ENCODE results near the gene LYPD6.
"Not testable (repeated sequence)": the region's sequence is repeated elsewhere in the genome, so short reads cannot be mapped to it uniquely, and the experiment has no call there.

LYPD6 gene

DNA sequence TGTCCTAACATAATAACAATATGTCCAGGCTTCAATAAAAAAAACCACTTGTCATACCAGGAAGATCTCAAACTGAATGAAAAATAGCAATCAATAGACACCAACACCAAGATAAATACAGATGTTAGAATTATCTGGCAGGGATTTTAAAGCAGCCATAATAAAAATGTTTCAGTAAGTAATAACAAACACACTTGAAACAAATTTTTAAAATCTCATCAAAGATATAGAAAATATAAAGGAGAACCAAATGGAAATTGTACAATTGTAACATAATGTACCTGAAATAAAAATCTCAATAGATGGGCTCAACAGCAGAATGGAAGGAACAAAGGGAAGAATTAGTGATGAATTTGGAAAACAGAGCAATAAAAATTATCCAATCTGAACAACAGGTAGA, 128.1 kb downstream of the LYPD6 start:
- no peak for DNase-seq

DNA sequence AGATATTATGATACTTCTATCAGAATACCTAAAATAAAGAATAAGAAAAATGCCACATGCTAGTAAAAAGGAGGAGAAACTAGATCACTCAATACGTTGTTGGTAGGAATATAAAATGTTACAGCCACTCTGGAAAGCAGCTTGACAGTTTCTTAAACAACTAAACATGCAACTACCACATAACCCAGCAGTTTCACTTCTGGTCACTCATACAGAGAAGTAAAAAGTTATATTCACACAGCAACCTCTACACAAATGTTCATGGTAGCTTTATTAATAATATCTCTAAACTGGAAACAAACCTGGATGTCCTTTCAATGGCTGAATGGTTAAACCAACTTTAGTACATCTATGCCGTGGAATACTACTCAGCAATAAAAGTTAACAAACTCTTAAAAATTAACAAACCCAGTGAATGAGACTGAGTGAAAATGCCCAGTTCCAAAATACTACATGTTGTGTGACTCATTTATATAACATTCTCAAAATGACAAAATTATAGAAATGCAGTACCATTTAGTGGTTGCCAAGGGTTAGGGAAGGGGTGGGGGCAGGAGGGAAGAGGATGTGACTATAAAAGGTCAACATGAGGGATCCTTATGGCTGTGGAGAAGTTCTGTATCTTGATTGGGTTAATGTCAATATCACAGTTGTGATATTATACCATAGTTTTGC, 133.1 kb downstream of the LYPD6 start:
- DNase-seq, result no peak

DNA sequence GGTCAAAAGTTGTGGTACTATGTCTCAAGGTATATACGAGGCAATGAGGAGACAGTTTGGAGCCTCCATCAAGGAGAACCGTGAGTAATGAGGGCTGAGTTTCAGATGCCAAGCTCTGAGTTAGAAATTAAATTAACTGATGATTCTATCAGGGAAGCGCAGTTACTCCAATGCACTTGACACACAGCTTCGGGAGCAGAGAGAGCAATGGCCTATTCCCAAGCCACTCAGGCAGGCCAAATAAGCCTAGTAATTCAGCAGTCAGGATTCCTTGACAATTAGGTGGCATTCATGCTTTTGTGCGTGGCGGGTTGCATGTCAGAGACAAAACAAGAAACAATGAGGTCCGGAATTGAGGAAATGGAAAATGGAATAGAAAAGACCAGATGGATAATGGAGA, 134.0 kb downstream of the LYPD6 start:
- no peak for DNase-seq

DNA sequence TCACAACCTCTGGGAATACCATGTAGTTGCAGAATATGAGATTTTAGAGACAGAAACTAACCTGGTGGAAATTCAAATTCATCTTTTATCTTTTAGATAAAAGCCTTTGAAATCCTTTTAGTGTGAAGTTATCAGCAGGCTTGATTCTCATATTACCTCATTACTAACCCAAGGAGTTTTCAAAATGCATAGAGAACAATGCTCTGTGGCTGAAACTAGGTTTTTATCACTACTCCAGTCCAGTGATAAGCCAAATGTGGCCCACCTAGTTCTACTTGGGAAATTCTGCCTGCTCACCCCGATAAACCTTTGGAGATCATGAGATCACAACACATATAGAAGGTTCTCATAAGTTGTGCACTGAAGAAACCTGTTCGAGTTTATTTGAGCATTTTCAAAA, 135.5 kb downstream of the LYPD6 start:
- no peak for DNase-seq

DNA sequence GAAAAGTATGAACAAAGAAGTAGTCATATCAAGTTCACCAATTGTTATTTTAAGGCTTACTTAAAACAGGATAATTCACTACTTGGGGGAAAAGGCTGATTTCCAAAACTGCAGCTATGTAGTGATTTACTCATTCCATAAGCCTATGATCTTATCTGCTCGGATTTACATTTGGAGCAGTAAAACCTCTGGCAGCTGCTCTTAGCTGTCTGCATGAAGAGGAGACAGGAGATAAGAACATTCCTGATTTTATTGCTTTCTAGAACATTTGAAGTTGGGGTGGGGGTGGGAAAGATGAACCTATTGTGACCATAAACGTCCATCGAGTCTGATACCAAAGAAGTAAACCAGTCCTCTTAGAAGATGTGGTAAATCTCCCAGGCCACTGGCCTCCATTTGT, 136.2 kb downstream of the LYPD6 start:
- no peak for DNase-seq

DNA sequence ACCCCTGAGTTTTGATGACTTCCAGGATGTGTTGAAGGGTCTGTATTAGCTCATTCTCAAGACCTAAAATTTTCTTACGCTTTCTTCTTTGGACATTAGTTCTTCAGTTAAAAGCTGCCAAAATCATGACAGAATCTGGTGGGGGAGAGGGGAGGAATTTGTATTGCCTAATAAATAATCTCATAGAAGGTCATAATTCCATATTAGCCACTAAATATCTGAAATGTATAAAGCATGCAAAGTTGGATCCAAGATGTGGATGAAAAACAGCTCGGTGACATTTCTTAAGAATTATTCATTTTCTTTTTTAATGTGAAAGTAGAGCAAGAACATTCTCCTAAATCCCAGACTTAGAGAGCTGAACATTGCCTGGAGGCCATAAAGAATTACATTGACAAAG, 137.0 kb downstream of the LYPD6 start:
- DNase-seq, result no peak

DNA sequence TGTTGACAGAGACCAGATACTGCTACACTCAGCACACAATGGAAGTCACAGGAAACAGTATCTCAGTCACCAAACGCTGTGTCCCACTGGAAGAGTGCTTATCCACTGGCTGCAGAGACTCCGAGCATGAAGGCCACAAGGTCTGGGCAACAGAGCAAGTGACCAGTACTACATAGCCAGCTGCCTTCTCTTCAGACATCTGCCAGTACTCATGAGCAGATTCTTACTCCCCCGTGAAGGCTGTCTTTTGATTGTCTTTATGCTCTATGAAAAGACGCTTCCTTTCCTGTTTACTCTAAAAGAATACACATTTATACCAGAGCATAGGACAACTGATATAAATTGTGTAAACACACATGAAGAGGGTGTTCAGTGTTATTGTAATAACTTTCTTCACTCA, 138.2 kb downstream of the LYPD6 start:
- no peak for DNase-seq

DNA sequence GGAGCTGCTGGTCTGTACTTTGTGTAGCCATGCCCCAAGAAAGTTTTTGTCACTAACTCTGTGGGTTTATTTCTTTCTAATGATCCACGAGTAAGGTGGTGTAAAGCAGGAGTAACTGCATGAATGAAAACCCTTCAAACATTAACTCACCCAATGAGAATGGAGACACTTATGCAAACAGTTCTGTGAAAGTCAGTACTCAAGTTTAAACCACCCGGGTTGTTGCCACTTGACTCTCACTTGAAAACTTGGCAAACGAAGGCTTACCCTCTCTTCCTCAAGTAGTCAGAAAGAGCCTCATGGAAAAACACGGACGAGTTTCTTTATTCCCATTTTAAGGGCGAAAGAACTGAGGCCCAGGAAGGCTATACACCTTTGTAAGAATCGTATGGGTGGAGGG, 139.7 kb downstream of the LYPD6 start:
- no peak for DNase-seq

DNA sequence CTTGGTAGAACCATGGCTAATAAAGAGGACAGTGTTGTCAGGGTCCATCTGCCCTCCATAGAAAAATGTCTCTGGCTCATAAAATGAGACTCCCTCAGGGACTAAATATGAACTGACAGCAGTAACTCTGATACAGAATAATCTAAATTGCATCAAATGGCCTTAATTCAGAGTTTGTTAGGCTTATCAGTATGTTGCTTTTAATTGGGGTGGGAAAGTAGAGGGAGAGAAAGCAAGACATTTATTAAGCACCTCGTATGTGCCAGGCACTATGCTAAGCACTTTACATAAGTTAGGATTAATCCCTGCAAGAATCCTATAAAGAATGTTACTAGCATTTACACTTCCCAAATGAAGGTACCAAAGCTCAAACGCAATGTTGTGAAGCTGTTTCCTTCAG, 142.0 kb downstream of the LYPD6 start:
- no peak for DNase-seq

DNA sequence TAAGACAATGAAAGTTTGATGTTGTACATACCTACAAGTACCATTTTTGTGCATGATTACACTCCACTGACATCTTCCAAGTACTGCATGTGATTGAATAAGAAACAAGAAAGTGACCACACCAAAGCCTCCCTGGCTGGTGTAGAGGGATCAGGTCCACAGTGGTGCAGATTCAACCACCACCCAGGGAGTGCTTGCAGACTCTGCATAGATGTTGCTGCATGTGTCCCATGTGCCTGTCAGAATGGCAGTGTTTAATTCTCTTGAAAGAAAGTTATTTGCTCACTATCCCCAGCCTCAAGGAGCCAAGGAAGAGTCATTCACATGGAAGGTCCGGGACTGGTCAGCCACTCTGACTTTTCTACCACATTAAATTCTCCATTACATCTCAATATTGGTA, 142.7 kb downstream of the LYPD6 start:
- DNase-seq, result no peak

DNA sequence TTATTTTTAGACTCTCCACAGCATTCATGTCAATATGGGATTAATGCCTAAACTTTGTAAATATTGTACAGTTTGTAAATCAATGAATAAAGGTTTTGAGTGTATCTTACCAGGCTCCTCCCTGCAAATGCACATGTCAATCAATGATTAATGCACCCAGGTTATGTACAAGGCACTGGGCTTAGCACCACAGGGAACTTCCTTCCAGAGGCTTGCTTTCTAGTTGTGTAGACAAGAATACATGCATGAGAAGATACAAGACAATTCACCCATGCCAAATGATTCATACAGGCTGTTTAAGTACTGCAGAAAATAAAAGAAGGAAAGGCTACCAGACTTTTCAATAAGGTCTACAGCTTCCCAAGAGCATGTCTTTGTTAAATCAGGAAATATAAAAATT, 143.1 kb downstream of the LYPD6 start:
- no peak for DNase-seq

DNA sequence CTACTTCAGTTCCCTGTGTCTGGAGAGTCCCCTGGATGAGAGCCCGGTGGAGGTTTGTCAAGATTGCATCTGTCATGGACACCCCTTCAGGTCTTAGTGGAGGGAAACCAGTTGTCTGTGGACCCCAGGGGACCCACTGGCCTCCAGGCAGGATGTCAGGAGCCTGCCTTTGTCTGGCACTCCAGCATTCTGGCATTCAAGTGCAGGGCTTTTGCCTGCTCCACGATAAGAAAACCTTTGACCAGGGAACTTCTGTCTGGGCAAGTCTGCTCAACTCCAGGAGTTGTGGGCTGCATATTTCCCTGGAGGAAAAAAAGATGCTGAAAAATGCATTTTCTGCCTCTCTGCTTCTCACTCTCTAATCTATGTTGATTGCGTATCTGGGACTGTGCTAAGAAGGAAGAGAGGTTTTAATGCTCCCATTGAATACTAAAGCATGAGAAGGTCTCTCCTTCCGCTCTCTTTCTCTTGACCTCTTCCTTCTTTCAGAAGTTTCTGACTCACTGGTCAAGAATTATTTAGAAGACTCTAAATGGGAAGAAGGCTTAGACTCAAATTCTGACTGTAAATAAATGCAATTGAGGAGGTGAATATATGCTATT, 152.7 kb downstream of the LYPD6 start:
- DNase-seq, result no peak

DNA sequence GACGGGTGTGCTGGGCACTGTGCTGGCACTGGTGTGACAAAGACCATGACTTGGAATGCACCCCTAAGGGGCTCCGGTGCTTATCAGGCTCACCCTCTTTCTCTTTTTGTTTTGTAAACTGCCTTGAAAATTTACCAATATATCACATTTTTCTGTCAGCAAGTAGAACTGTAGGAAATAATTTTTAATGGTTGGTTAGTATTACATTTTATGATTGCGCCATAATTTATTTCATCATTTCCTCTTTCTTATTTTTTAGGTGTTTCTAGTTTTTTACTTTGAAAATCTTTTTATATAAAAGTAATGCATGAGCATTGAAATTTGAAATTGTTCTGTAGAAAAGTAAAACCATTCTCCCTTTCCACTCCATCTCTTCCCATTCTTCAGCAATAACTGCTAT, 156.3 kb downstream of the LYPD6 start:
- no peak for DNase-seq

DNA sequence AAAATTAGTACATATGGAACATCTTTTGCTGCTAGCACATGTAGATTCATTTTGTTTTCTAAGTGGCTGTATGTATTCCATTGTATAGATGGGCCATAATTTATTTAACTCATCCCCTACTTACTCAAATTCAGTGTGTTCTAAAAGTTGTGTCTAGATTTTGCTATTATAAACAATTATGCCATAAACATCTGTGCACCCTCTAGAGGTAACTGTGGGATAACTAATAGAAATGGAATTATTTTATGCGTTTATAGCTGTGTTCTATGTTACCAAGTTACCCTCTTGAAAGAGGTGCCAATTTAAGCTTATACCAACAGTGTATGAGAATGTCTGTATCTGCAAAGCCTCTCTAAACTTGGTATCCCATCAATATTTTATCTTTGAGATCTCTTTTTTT, 156.8 kb downstream of the LYPD6 start:
- DNase-seq, result no peak

DNA sequence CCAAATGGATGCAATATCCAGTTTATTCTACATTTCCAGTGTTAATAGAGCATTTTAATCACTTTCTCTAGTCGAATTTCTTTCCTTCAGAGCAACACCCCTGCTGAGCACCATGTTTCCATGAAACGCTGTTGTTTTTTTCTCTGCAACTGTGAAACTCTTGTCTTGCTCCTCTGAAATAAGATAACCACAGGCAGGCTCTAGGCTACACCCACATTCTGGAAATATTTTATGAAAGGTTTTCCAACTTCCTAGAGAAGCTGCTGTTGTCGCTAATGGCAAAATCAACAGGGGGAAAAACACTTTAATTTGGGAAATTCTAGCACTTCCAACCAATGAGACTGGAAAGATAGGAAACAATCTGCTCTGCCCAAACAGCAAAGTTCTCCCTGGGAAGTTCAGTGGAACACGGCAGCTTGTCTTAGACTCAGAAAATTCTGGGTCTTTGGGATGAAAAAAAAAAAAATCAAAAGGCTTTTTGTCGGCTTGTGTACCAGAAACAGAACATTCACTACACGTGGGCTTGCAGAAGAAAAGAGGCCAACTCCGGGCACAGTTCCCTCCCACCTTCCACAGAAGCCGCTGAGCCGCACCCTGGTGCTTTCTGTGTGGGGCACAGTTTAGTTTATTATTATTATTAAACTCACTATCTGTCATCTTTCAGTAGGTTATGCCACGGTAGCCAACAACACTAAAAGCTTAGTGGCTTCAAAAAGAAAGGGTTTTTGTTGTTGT, 158.5 kb downstream of the LYPD6 start:
- DNase-seq, result no peak

DNA sequence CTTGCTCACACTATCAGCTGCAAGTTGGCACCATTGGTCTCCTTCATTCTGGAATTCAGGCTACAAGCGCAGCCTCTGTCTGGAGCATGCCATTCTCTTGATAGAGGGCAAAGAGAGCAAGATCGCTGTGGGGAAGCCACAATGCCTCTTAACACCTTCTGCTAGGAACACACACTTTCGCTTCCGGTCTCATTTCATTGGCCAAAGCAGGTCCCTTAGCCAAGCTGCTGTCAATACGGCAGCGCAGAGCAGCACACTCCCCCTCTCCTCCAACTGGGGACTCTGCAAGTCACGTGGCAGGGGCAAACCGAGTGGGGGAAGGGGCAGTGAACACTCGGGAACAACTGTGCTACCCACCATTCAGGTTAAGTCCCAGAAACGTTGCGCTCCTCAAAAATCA, 159.1 kb downstream of the LYPD6 start:
- no peak for DNase-seq

DNA sequence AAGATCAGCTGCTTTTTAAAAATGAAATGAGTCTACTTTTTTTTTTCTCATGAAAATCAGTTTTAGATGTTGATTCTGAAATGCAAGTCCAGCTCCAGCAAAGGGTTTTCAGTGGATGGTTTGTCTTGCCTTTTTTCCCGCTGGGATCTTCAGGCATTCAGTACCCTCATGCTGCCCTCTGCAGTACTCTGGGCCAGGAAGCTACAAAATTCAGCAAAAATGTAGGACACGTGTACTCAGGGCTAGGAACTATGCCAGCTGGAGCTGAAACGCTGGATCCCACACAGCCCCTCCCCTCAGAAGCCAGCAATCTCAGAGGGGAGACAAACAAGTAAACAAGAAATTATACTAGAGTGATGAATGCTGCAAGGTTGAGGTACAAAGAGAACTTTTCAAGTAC, 159.9 kb downstream of the LYPD6 start:
- DNase-seq, result no peak

DNA sequence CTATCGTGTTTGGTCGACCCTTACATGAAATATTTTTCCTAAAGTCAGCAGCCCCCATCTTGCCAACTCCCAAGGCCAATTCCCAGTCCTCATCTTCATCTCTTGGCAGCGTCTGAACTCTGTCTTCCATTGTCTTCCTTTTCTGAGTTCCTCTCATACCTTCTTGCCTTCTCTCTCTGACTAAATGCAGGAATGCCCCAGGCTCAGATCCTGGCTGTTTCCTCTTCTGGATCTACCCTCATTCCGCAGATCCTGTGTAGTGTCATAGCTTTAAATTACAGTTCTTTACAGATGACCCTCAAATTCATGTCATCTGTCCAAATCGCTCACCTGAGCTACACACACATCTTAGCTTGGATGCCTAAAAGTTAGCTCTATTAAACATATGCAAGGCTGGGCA, 162.5 kb downstream of the LYPD6 start:
- no peak for DNase-seq

DNA sequence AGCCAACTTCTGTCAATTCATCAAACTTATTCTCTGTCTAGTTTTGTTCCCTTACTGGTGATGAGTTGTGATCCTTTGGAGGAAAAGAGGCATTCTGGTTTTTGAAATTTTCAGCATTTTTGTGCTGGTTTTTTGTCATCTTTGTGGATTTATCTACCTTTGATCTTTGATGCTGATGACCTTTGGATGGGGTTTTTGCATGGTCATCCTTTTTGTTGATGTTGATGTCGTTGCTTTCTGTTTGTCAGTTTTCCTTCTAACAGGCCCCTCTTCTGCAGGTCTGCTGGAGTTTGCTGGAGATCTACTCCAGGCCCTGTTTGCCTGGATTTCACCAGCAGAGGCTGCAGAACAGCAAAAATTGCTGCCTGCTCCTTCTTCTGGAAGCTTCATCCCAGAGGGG, 168.8 kb downstream of the LYPD6 start:
- DNase-seq, result not testable (repeated sequence)

DNA sequence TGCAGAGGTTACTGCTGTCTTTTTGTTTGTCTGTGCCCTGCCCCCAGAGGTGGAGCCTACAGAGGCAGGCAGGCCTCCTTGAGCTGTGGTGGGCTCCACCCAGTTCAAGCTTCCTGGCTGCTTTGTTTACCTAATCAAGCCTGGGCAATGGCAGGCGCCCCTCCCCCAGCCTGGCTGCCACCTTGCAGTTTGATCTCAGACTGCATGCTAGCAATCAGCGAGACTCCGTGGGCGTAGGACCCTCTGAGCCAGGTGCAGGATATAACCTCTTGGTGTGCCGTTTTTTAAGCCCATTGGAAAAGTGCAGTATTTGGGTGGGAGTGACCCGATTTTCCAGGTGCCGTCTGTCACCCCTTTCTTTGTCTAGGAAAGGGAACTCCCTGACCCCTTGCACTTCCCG, 176.4 kb downstream of the LYPD6 start:
- DNase-seq, result not testable (repeated sequence)

DNA sequence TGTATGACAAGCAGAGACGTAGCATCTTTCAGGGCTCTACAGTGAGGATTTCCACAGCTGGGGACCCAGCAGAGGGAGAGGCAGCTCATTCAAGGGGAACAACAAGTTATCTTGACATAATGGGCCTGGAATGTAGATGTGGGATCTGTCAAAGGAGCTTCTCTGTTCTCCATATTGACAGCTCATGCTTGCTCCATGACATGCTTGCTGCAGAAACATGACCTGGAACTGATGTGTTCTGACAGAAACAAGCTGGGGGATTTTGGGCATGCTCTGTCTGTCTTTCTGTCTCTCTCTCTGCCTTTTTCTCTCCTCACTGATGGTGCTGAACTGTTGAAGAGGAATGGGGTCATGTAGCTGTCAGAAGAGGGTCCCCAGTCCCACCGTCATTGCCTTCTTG, 177.6 kb downstream of the LYPD6 start:
- DNase-seq, result no peak

DNA sequence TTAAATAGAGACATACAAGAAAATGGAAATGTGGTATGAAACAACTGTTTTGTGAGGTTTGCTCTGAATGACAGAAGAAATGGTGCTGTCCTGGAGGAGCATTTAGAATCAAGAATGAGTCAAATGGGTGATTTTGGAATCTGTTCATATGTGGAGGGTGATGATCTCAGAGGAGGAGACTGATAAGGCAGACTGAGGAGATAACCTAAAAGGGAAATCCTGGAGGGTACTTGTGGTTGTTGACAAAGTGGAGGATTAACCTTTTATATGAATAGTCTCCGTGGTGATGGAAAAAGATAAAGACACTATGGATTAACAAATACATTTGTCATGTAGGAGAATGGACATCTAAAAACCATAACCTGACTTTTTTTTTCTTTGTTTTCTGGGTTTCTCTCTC, 183.1 kb downstream of the LYPD6 start:
- DNase-seq, result no peak

Measured in NCI-H510A (cell line).